Lung (tissue), 12 donors: ENCODE data around the gene HK2. TPM values are rescaled to one million over a fixed set of nuclear protein-coding genes. Genes with fewer than 3 reads are reported as not detected.

Source experiments
- ATAC-seq: fragments of 200-7000 bp; cut with Tn5 transposase; one replicate; pipeline ENCODE4 v1.9.1; 2020; ENCODE audit warnings: moderate number of reproducible peaks; ENCODE audit not compliant: insufficient read depth, low FRiP score
- DNase-seq, 3 donors: peaks; one replicate each; pipeline ENCODE4 v3.0.0-alpha.2; 2013 to 2017
- H3K27ac ChIP-seq, 2 donors: one replicate each; pipeline ENCODE4 v1.5.1; 2013; ENCODE audit warnings: mild to moderate bottlenecking in 2 of 2, moderate library complexity in 2 of 2, control low read depth in 1 of 2, inconsistent platforms in 1 of 2, low read depth in 1 of 2, low read length in 1 of 2
- H3K27me3 ChIP-seq, 3 donors: one replicate each; pipeline ENCODE4 v1.5.1; 2013; ENCODE audit warnings: low read length in 2 of 3; ENCODE audit not compliant: control insufficient read depth in 3 of 3, insufficient read depth in 3 of 3
- H3K36me3 ChIP-seq, 4 donors: one replicate each; pipeline ENCODE4 v1.5.1; 2013; ENCODE audit warnings: low read length in 4 of 4, mild to moderate bottlenecking in 1 of 4, moderate library complexity in 1 of 4; ENCODE audit not compliant: control insufficient read depth in 4 of 4, insufficient read depth in 4 of 4
- H3K4me1 ChIP-seq, 5 donors: one replicate each; pipeline ENCODE4 v1.5.1; 2013; ENCODE audit warnings: low read length in 5 of 5, mild to moderate bottlenecking in 2 of 5, moderate library complexity in 1 of 5; ENCODE audit not compliant: control insufficient read depth in 5 of 5, insufficient read depth in 5 of 5
- H3K4me3 ChIP-seq: one replicate; pipeline ENCODE4 v1.5.1; 2013; ENCODE audit warnings: mild to moderate bottlenecking, control low read depth, moderate library complexity
- H3K9ac ChIP-seq, 2 donors: one replicate each; pipeline ENCODE4 v1.5.1; 2013; ENCODE audit warnings: low read length in 2 of 2, control low read depth in 1 of 2; ENCODE audit not compliant: insufficient read depth in 1 of 2
- H3K9me3 ChIP-seq, 4 donors: one replicate each; pipeline ENCODE4 v1.5.1; 2013; ENCODE audit warnings: low read length in 3 of 4, mild to moderate bottlenecking in 1 of 4, moderate library complexity in 1 of 4; ENCODE audit not compliant: control insufficient read depth in 4 of 4, insufficient read depth in 3 of 4
- WGBS, 2 donors: extraction: QIAGEN DNeasy Blood & Tissue Kit; methylation state at CpG; one replicate each; pipeline ENCODE4 v1.1.7; 2013; 5-methylcytosine and 5-hydroxymethylcytosine counted together
- polyA plus RNA-seq, 2 donors: library from polyadenylated mRNA; stranded (reverse); fragments of 200-250 nt; gene quantifications; one replicate each; pipeline ENCODE4 v1.2.1, GENCODE V29; 2013
- total RNA-seq, 2 donors: library from RNA; depleted of rRNA in 1 of 2; stranded (reverse); fragments of >200 nt in 1 of 2; gene quantifications; one replicate each; pipeline ENCODE4 v1.2.1, GENCODE V29; 2014 to 2021
- TF ChIP-seq, protein P1 (sequence below): IDR thresholded peaks from 2 replicates; pipeline ENCODE4 v1.5.1; 2012; ENCODE audit warnings: mild to moderate bottlenecking; ENCODE audit errors: control extremely low read depth, extremely low read depth
- donor health status: control.
- donor health status: control.
- donor health status: Bipolar disorder and iron deficiency.
- donor health status: healthy.
- donor health status: DM: yes; HTN: yes; CAD: no.

Gene HK2
- total and polyA plus RNA-seq, 4 donors = 13.6 to 43.1 (median 20.8) TPM

DNA sequence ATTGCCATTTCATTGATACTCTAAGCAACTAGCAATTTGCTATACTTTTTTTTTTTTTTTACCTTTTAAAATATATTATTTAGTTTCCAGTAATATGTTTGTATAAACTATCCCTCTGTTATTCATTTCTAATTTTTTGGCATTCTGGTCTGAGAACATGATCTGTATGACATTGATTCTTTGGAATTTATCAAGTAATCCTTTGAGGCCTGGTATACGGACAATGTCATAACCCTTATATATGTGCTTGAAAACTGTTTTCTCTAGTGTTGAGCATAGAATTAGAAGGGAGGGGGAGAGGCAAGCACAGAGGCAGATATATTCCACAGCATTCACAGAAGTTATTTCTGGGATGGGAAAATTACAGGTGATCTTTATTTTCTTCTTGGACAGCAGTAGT lies 76.3 kb downstream of the HK2 start:
- H3K27ac ChIP-seq = no peak overlapping the region
- peaks cover 0 to 6% (median 0%) of the 10 kb centered on the region in 5 donors for H3K4me1 ChIP-seq
- 83 to 88% methylated on average over 1 of the region's 1 CpG for WGBS, 2 donors
- no peak overlapping the region for H3K9ac ChIP-seq
- no peak overlapping the region for H3K4me3 ChIP-seq
- ATAC-seq = no peak
- TF ChIP-seq, protein P1, sequence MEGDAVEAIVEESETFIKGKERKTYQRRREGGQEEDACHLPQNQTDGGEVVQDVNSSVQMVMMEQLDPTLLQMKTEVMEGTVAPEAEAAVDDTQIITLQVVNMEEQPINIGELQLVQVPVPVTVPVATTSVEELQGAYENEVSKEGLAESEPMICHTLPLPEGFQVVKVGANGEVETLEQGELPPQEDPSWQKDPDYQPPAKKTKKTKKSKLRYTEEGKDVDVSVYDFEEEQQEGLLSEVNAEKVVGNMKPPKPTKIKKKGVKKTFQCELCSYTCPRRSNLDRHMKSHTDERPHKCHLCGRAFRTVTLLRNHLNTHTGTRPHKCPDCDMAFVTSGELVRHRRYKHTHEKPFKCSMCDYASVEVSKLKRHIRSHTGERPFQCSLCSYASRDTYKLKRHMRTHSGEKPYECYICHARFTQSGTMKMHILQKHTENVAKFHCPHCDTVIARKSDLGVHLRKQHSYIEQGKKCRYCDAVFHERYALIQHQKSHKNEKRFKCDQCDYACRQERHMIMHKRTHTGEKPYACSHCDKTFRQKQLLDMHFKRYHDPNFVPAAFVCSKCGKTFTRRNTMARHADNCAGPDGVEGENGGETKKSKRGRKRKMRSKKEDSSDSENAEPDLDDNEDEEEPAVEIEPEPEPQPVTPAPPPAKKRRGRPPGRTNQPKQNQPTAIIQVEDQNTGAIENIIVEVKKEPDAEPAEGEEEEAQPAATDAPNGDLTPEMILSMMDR = no peak
- no peak for DNase-seq
- H3K36me3 ChIP-seq = no peaks in the 10 kb centered on the region
- peaks cover 0 to 2% (median 0%) of the 10 kb centered on the region in 4 donors for H3K9me3 ChIP-seq
- peaks cover 0 to 11% (median 6%) of the 10 kb centered on the region in 3 donors for H3K27me3 ChIP-seq

DNA sequence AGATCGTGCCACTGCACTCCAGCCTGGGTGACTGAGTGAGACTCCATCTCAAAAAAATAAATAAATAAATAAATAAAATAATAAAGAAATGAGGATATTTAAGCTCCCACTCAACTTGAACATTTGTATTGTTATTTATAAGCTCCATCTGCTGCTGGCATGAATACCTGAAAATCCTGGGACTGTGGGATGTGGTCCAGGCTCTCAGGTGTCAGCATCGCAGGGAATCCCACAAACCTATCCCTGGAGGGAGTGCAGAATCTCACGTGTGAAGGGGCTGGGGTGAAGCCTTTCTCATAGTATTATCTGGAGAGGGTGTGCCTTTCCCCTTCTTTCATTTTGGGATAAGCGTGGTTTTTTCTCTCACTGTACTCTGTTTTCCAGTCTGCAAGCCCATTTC lies 77.1 kb downstream of the HK2 start:
- WGBS, 2 donors = 65 to 66% methylated on average over 4 of the region's 4 CpGs

DNA sequence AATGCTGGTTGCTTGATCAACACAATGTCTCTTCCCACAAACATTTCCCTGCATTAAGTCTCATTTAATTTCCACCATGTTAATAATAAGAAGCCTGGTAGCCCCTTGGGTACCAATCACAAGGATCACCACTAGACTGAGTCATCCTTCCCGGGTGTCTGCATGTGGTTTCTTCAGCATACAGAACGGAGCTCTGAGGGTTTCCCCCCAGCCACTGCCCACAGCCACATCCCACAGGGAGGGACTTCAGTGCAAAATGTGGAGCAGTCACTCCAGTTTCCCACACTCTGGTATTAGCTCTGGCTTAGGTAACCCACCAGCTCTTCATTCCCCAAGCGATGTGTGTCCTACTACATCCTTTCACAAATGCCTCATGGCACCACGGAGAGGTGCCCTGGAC lies 81.8 kb downstream of the HK2 start:
- no peak overlapping the region for H3K4me3 ChIP-seq
- TF ChIP-seq, protein P1 = no peak
- H3K36me3 ChIP-seq = no peaks in the 10 kb centered on the region
- H3K27me3 ChIP-seq = peaks cover 0 to 2% (median 0%) of the 10 kb centered on the region in 3 donors
- 65 to 74% methylated on average over 4 of the region's 4 CpGs for WGBS, 2 donors
- ATAC-seq (no peak), DNase-seq (no peak)
- peaks cover 0 to 3% (median 0%) of the 10 kb centered on the region in 5 donors for H3K4me1 ChIP-seq
- peaks cover 0 to 7% (median 0%) of the 10 kb centered on the region in 4 donors for H3K9me3 ChIP-seq
- no peak overlapping the region for H3K27ac ChIP-seq
- no peak overlapping the region for H3K9ac ChIP-seq

More for the DNA sequence above, 77.1 kb downstream of the HK2 start:
- H3K36me3 ChIP-seq = no peaks in the 10 kb centered on the region
- H3K4me3 ChIP-seq = no peak overlapping the region
- H3K27me3 ChIP-seq = peaks cover 0 to 11% (median 6%) of the 10 kb centered on the region in 3 donors
- peaks cover 0 to 2% (median 0%) of the 10 kb centered on the region in 4 donors for H3K9me3 ChIP-seq
- TF ChIP-seq, protein P1 = no peak
- no peak for ATAC-seq
- H3K27ac ChIP-seq = no peak overlapping the region
- H3K4me1 ChIP-seq = peaks cover 0 to 6% (median 0%) of the 10 kb centered on the region in 5 donors
- DNase-seq = no peak
- H3K9ac ChIP-seq = no peak overlapping the region

DNA sequence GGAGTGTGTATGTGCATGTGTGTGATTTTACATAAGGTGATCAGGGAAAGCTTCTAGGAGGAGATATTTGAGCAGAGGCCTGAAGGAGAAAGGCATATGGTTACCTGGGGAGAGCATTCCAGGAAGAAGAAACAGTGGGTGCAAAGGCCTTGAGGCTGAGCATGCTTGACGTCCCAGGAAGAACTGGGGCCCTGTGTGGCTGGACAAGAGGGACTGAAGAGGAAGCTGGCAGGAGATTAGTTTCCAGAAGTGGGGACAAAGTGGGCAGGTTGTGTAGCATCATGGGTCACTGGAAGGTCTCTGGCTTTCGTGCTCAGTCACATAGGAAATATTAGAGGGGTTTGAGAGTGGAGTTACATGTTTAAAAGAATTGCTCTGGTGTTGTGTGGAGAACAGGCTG lies 82.5 kb downstream of the HK2 start:
- peaks cover 0 to 2% (median 0%) of the 10 kb centered on the region in 3 donors for H3K27me3 ChIP-seq
- H3K4me1 ChIP-seq = peaks cover 0 to 3% (median 0%) of the 10 kb centered on the region in 5 donors
- no peak overlapping the region for H3K27ac ChIP-seq
- peaks cover 0 to 7% (median 0%) of the 10 kb centered on the region in 4 donors for H3K9me3 ChIP-seq
- H3K4me3 ChIP-seq = no peak overlapping the region
- DNase-seq (no peak), ATAC-seq (no peak)
- WGBS, 2 donors = 51 to 57% methylated on average over 2 of the region's 2 CpGs
- no peaks in the 10 kb centered on the region for H3K36me3 ChIP-seq
- TF ChIP-seq, protein P1 = no peak
- no peak overlapping the region for H3K9ac ChIP-seq
